Measurements from ENCODE around the gene AGBL1. TPM values are rescaled to one million over a fixed set of nuclear protein-coding genes. Genes with fewer than 3 reads are reported as not detected.

Gene AGBL1
- total and polyA plus RNA-seq, 2 experiments from 2014 or later = 0.03 TPM; not detected in 1

DNA sequence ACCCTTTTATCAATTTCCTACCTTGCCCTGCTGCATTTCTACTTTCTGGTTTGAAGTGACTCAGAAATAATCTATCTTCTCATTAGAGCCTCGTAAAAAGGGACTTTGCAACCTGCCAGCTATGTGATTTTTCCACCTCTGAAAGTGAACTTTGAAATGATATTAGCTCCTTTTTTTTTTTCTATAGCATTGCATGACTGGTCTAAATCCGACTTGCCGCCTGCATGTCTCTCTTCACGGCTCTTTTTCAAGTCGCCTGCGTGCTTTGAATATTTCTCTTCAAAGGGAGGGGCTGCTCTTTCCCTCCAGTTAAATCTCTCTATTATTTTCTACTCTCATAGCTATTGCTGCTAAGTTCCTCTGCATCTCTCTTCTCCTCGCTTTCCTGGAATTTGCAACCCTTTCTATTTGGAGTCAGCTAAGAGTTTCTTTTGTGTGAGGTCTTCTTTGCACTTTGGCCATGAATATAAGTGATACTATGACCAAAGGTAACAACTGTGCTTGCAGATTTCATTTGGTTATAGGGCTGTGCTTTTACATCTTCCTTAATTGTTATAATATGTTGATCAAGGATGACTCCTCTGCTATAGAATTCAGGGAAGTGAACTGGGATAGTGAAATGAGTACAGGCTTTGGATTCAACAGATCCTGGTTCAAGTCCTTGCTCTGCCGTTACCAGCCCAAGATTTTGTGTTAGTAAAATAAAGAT is 541.1 kb downstream of the AGBL1 start:
- no peak overlapping the region for H3K4me3 Mint-ChIP-seq
- no peaks in the 10 kb centered on the region for H3F3A ChIP-seq (replicated peaks; ENCODE audit: low read depth)
- no peak overlapping the region for H2AFZ ChIP-seq
- H3K27ac Mint-ChIP-seq = no peak overlapping the region
- 0 out of 2 replicates have a peak overlapping the region, but pooled peaks have one; percentile 10 for H3K4me2 ChIP-seq
- no peaks in the 10 kb centered on the region for H3K36me3 Mint-ChIP-seq (ENCODE audit: low read depth)
- peaks cover 9% of the 10 kb centered on the region; the same call in 2 of the 3 replicates for H3K4me1 Mint-ChIP-seq
- H3K79me2 ChIP-seq (replicated peaks; ENCODE audit: insufficient read depth) = no peaks in the 10 kb centered on the region
- no peaks in the 10 kb centered on the region for H4K20me1 ChIP-seq (replicated peaks; ENCODE audit: insufficient read depth)
- H3K9me3 Mint-ChIP-seq = no peaks in the 10 kb centered on the region
- TF ChIP-seq, protein P1, sequence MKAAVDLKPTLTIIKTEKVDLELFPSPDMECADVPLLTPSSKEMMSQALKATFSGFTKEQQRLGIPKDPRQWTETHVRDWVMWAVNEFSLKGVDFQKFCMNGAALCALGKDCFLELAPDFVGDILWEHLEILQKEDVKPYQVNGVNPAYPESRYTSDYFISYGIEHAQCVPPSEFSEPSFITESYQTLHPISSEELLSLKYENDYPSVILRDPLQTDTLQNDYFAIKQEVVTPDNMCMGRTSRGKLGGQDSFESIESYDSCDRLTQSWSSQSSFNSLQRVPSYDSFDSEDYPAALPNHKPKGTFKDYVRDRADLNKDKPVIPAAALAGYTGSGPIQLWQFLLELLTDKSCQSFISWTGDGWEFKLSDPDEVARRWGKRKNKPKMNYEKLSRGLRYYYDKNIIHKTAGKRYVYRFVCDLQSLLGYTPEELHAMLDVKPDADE (IDR thresholded peaks at IDR 0.05) = no peak
- TF ChIP-seq ZNF114 (CRISPR knock-in tag; IDR thresholded peaks at IDR 0.05) (no peak), JUNB (IDR thresholded peaks at IDR 0.05; ENCODE audit: unreplicated experiment) (no peak), ZNF462 (CRISPR knock-in tag; IDR thresholded peaks at IDR 0.05) (no peak), NANOG (IDR thresholded peaks at IDR 0.05; ENCODE audit: borderline replicate concordance) (no peak), EZH2 (IDR thresholded peaks at IDR 0.05; ENCODE audit: low read depth, unreplicated experiment) (no peak), EZH2phosphoT487 (IDR thresholded peaks at IDR 0.05; ENCODE audit: unreplicated experiment) (no peak)
- peaks cover 2% of the 10 kb centered on the region for H3K27me3 Mint-ChIP-seq (ENCODE audit: insufficient read depth, low read depth, poor library complexity)
- H3K27me3 ChIP-seq (ENCODE audit: insufficient read depth) = no peaks in the 10 kb centered on the region
- peaks cover 3% of the 10 kb centered on the region; the same call in 1 of the 2 replicates for H3K9me2 ChIP-seq (ENCODE audit: insufficient read depth)
- H3K4me3 ChIP-seq = no peak overlapping the region
- peak; percentile 30 for DNase-seq (ENCODE audit: low spot score)
- H3K27ac ChIP-seq (ENCODE audit: low read depth) = peak overlapping the region; percentile 34; the same call in 1 of the 2 replicates
- peaks cover 12% of the 10 kb centered on the region; the same call in 1 of the 2 replicates for H3K4me1 ChIP-seq (ENCODE audit: insufficient read depth)
- no peaks in the 10 kb centered on the region for H3K36me3 ChIP-seq (ENCODE audit: insufficient read depth)
- no peak for ATAC-seq

All from GM23338 (cell line).